OCI-LY7 (cell line): ENCODE results near the gene DIAPH1. TPM values are rescaled to one million over a fixed set of nuclear protein-coding genes. Genes with fewer than 3 reads are reported as not detected.

ENCODE experiments used
- BruUV-seq: library from RNA; stranded (reverse); fragments of 400-500 nt; replicated peaks from 2 replicates; lab custom pipeline; 2021; lab: Mats Ljungman, UMichigan
- CTCF ChIA-PET: fragments of 300-600 bp; sonication (Branson Sonifier 250); formaldehyde crosslinking; loops from one replicate; lab custom pipeline; 2022; ENCODE audit warnings: antibody characterized with exemption; ENCODE audit not compliant: unreplicated experiment; lab: Charles Lee
- POLR2A ChIA-PET: fragments of 300-600 bp; sonication (Branson Sonifier 250); formaldehyde crosslinking; loops from one replicate; lab custom pipeline; 2022; ENCODE audit warnings: antibody characterized with exemption; lab: Charles Lee
- DNase-seq: peaks from one replicate; pipeline ENCODE4 v3.0.0-alpha.2; 2015; ENCODE audit warnings: low spot score
- H2AFZ ChIP-seq: fragments of 200-600 bp; sonication (generic), shearing (Covaris generic); 2 replicates; pipeline ENCODE4 v1.6.1; 2014; ENCODE audit warnings: mild to moderate bottlenecking, antibody characterized with exemption, low read length, moderate library complexity
- H3K27ac ChIP-seq: fragments of 200-600 bp; sonication (generic); 2 replicates; pipeline ENCODE4 v1.5.1; 2014; ENCODE audit warnings: mixed run types, low read depth, mild to moderate bottlenecking, moderate library complexity, low read length, inconsistent platforms; ENCODE audit not compliant: poor library complexity, severe bottlenecking
- H3K36me3 ChIP-seq: fragments of 200-600 bp; sonication (generic); 2 replicates; pipeline ENCODE4 v1.6.1; 2014; ENCODE audit warnings: mild to moderate bottlenecking, antibody characterized with exemption, low read length, moderate library complexity, mixed read lengths; ENCODE audit not compliant: insufficient read depth
- H3K4me1 ChIP-seq: fragments of 200-600 bp; sonication (generic); 2 replicates; pipeline ENCODE4 v1.5.1; 2014; ENCODE audit warnings: mild to moderate bottlenecking, low read length; ENCODE audit not compliant: insufficient read depth, poor library complexity, severe bottlenecking
- H3K4me2 ChIP-seq: fragments of 200-600 bp; sonication (generic); 2 replicates; pipeline ENCODE4 v1.6.1; 2014; ENCODE audit warnings: mild to moderate bottlenecking, low read length
- H3K4me3 ChIP-seq: fragments of 200-600 bp; sonication (generic); 2 replicates; pipeline ENCODE4 v1.5.1; 2014; ENCODE audit warnings: mild to moderate bottlenecking, low read depth, low read length; ENCODE audit not compliant: poor library complexity, severe bottlenecking
- H3K79me2 ChIP-seq: fragments of 200-600 bp; sonication (generic); 2 replicates; pipeline ENCODE4 v1.6.1; 2016; ENCODE audit warnings: low read depth, mild to moderate bottlenecking, low read length, moderate library complexity, mixed read lengths; ENCODE audit not compliant: insufficient read depth
- H3K9me2 ChIP-seq: fragments of 200-600 bp; sonication (generic); 2 replicates; pipeline ENCODE4 v1.6.1; 2016; ENCODE audit warnings: mild to moderate bottlenecking, low read length, mixed read lengths; ENCODE audit not compliant: insufficient read depth
- H3K9me3 ChIP-seq: fragments of 200-600 bp; sonication (generic); 2 replicates; pipeline ENCODE4 v1.6.1; 2014; ENCODE audit warnings: mild to moderate bottlenecking, mixed run types, low read length, mixed read lengths
- H4K20me1 ChIP-seq: fragments of 200-600 bp; sonication (generic); 2 replicates; pipeline ENCODE4 v1.6.1; 2014; ENCODE audit warnings: mild to moderate bottlenecking, antibody characterized with exemption, low read length, moderate library complexity, mixed read lengths; ENCODE audit not compliant: insufficient read depth
- EZH2phosphoT487 ChIP-seq: fragments of 200-600 bp; sonication (generic); IDR thresholded peaks from 2 replicates; pipeline ENCODE4 v1.6.1; 2018; ENCODE audit warnings: low read depth, borderline replicate concordance, mild to moderate bottlenecking, mixed run types, antibody characterized with exemption, low read length, moderate library complexity, mixed read lengths
- intact Hi-C: fragments of 100-400 bp; cut with micrococcal nuclease; formaldehyde crosslinking; loops from one replicate; pipeline ENCODE4 v1.10.0; 2022; ENCODE audit not compliant: unreplicated experiment
- total RNA-seq, 2 experiments: library from RNA; depleted of rRNA in 1 of 2; stranded (reverse); fragments of >200 nt in 1 of 2; shearing (Covaris generic) in 1 of 2; gene quantifications; 2 replicates each; pipeline ENCODE4 v1.2.3, GENCODE V29; 2014 to 2022
- TF ChIP-seq, protein P1 (sequence below): fragments of 200-600 bp; sonication (generic); conservative IDR thresholded peaks from 2 replicates; pipeline ENCODE4 v1.5.1; 2014; ENCODE audit warnings: mild to moderate bottlenecking, antibody characterized with exemption, low read length, moderate library complexity, mixed read lengths

The DIAPH1 gene
- total RNA-seq, 2 experiments from 2014 or later = 78.8 to 174 TPM

DNA sequence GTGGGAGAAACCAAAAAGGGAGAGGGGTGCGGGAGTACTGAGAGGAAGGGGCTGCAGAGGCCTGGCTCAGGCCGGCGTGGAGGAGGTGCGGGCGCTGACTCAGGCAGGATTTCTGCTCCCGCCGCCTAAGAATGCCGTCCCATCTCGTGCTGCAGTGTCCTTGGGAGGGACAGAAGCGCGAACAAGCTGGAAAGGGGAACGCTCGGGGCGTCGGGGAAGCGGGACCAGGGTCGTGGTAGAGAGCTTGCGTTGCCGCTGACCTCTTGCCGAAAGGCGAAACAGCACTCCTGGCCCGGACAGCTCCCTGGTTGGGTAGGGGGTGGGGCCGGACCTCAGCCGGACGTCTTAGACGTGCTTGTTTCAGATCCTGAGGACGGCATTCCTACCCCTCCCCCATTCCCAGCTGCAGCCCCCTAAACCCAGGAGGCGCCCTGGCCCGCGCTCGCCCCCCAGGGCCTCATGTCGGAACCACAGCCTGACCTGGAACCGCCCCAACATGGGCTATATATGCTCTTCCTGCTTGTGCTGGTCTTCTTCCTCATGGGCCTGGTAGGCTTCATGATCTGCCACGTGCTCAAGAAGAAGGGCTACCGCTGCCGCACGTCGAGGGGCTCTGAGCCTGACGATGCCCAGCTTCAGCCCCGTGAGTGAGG is 19.1 kb upstream of the DIAPH1 start:
- CTCF ChIA-PET = interaction anchor here (0.6 to 2.5 kb wide), 4 partner anchors 13 to 947 kb away, joined by 3 to 11 read pairs (median 5); partner anchors contain the start of genes DIAPH1 and FCHSD1

DNA sequence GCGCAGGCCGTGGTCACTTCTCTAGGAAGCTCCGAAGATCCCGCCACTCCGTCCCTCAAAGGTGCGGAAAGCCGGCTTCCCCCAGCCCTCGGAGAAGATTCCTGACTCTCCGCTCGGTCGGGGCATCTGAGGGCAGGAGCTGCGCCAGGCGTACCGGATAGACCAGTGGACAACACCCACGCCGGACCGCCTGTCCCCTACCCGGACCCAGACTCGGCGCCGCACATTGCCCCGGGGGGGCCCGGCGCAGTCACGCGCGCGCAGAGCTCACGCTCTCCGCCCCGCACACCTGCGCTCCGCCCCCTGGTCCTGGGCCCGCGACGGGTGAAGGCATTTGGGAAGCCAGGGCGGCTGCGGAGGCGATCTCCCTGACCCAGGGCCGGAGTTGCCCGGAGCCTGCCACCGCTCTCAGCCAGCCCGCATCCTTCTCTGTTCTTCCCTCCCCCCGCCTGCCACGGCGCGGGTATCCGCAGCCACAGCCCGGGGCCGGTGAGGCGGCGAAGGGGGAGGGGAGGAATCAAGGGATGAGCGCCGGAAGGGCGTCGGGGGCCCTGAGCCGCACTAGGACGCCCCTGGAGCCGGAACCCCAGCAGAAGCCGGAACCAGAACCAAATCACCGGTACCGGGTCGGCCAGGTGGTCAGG is 18.4 kb upstream of the DIAPH1 start:
- H3K9me3 ChIP-seq = no peaks in the 10 kb centered on the region
- no peaks in the 10 kb centered on the region for H3K9me2 ChIP-seq
- peaks cover 5% of the 10 kb centered on the region for H4K20me1 ChIP-seq
- no peak for TF ChIP-seq EZH2phosphoT487
- TF ChIP-seq, protein P1, sequence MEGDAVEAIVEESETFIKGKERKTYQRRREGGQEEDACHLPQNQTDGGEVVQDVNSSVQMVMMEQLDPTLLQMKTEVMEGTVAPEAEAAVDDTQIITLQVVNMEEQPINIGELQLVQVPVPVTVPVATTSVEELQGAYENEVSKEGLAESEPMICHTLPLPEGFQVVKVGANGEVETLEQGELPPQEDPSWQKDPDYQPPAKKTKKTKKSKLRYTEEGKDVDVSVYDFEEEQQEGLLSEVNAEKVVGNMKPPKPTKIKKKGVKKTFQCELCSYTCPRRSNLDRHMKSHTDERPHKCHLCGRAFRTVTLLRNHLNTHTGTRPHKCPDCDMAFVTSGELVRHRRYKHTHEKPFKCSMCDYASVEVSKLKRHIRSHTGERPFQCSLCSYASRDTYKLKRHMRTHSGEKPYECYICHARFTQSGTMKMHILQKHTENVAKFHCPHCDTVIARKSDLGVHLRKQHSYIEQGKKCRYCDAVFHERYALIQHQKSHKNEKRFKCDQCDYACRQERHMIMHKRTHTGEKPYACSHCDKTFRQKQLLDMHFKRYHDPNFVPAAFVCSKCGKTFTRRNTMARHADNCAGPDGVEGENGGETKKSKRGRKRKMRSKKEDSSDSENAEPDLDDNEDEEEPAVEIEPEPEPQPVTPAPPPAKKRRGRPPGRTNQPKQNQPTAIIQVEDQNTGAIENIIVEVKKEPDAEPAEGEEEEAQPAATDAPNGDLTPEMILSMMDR = no peak
- peak overlapping the region; percentile 43; the same call in 1 of the 2 replicates for H2AFZ ChIP-seq
- peak overlapping the region; percentile 59 for H3K27ac ChIP-seq
- H3K4me1 ChIP-seq = peaks cover 34% of the 10 kb centered on the region
- peaks cover 57% of the 10 kb centered on the region for H3K36me3 ChIP-seq
- intact Hi-C loops = loop anchor here (5.0 kb wide), 1 partner anchor 110 kb away; no protein-coding TSS in a partner anchor
- peaks cover 49% of the 10 kb centered on the region for H3K79me2 ChIP-seq
- H3K4me3 ChIP-seq = peak overlapping the region; percentile 98
- BruUV-seq = no TSS peak
- ChIA-PET CTCF (interaction anchor here (0.7 to 2.5 kb wide), 4 partner anchors 14 to 44 kb away, joined by 3 to 11 read pairs (median 6); partner anchors contain the start of genes DIAPH1 and FCHSD1), POLR2A (interaction anchor here (0.6 to 8.6 kb wide), 18 partner anchors 9 to 974 kb away, joined by 3 to 101 read pairs (median 4); partner anchors contain the start of genes DIAPH1 and FCHSD1)
- DNase-seq = peak; percentile 64
- peak overlapping the region; percentile 73 for H3K4me2 ChIP-seq

More for the DNA sequence above, 19.1 kb upstream of the DIAPH1 start:
- TF ChIP-seq, protein P1 = peak; percentile 77
- no peak for TF ChIP-seq EZH2phosphoT487
- no peaks in the 10 kb centered on the region for H3K9me2 ChIP-seq
- peaks cover 34% of the 10 kb centered on the region for H3K4me1 ChIP-seq
- peak overlapping the region; percentile 59 for H3K27ac ChIP-seq
- H2AFZ ChIP-seq = peak overlapping the region; percentile 43; the same call in 1 of the 2 replicates
- DNase-seq = peak; percentile 88
- no TSS peak for BruUV-seq
- peaks cover 5% of the 10 kb centered on the region for H4K20me1 ChIP-seq
- peaks cover 55% of the 10 kb centered on the region for H3K36me3 ChIP-seq
- H3K4me2 ChIP-seq = peak overlapping the region; percentile 73
- peaks cover 42% of the 10 kb centered on the region for H3K79me2 ChIP-seq
- POLR2A ChIA-PET = interaction anchor here (0.6 to 8.6 kb wide), 8 partner anchors 9 to 975 kb away, joined by 3 to 101 read pairs (median 3); partner anchors contain the start of genes DIAPH1 and FCHSD1
- intact Hi-C loops = loop anchor here (1.0 to 5.0 kb wide), 2 partner anchors 46 to 111 kb away; no protein-coding TSS in a partner anchor
- no peaks in the 10 kb centered on the region for H3K9me3 ChIP-seq
- H3K4me3 ChIP-seq = peak overlapping the region; percentile 98
